ENCODE data around the gene SRGAP3.
A peak's percentile ranks its signal among the peaks of the same experiment; 100 is the strongest.

The SRGAP3 gene

DNA sequence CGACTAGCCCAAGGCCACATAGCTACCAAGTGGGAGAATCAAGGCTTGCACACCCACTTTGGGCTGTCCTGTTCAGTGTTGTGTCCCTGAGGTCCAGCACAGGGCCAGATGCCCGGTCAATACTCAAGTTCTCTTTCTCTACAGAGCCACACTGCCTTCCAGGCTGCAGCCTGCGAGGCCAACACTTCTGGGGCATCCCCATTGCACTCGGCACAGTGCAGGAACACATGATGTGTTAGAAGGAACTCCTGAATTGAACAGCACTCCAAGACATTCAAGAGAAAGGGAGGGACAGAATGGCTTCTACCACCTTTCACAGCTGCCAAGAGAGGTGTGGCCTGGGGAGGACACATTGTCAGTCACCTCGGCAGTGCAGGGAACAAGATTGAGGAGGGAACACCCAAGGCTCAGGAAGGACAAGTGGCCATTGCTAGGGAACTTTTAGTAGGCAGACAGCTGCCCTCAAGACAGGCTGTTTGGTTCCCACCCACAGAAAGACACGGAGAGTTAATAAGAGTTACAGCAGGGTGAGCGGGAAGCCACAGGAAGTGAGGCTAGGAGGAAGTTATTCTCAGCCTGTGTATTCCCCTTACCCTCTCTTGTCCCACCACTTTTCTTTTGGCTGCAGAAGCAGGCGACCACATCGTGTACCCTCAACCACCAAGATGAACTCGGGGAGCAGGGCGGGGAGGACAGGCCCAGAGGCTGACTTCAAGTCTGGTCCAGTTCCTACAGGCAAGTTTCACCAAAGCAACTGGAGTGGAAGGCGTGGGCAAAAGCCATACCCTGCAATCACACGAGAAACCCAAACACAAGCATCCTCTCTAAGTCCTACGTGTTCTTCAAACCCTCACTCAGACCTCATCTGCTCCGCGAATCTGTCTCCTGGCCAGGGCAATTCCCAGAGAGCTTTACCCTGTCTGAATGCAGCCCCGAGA lies 69.4 kb downstream of the SRGAP3 start:
- DNase-seq: peak in 4 of 58 donors; percentile 21 to 59 (median 36)

GRCh38 chr3:9178697-9179096 lies 70.7 kb downstream of the SRGAP3 start:
- DNase-seq: no peak

GRCh38 chr3:9175421-9175820 lies 74.0 kb downstream of the SRGAP3 start:
- DNase-seq: no peak

DNA sequence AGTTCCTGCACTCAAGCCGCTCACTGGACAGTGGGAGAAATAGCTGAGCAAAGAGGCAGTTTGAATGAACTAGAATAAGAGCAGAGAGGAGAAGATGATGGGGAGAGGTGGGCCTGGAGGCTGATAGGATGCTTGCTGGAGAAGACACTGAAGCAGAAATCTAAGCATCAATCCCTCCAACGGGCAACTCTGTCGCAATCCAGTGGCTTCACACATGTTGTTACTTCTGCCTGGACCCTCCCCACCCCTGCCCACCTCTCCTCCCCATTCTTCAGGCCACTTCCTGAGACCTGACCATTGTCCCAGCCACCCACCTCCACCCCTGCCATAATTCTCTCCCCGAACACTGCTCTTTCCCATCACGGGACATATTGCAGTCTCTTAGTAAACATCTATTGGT lies 76.0 kb downstream of the SRGAP3 start:
- no peak for DNase-seq

DNA sequence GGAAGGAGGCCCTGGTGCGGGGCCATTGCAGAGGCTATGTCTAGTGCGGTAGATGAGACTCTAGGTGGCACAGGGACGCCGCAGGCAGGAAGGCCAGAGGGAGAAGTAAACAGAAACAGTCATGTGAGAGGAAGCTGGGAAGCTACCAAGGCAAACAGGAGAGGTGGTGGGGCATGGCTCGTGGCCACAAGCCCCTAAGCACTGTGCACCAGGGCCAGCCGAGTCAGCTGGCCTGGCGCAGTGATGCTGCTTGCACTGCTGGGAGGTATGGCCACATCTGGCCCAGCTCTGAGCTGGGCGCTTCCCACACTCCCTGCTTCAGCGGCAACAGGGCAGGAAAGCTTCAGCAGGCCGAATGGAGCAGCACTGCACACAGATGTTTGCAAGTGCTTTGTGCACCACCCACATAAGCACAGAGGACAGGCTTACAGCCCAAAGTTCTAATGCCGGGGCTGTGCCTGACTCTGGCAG lies 76.6 kb downstream of the SRGAP3 start:
- peak in 44 of 58 donors; percentile 14 to 70 (median 38) for DNase-seq

- no peak for DNase-seq
Observed at GRCh38 chr3:9170851-9171160, 78.6 kb downstream of the SRGAP3 start.

DNA sequence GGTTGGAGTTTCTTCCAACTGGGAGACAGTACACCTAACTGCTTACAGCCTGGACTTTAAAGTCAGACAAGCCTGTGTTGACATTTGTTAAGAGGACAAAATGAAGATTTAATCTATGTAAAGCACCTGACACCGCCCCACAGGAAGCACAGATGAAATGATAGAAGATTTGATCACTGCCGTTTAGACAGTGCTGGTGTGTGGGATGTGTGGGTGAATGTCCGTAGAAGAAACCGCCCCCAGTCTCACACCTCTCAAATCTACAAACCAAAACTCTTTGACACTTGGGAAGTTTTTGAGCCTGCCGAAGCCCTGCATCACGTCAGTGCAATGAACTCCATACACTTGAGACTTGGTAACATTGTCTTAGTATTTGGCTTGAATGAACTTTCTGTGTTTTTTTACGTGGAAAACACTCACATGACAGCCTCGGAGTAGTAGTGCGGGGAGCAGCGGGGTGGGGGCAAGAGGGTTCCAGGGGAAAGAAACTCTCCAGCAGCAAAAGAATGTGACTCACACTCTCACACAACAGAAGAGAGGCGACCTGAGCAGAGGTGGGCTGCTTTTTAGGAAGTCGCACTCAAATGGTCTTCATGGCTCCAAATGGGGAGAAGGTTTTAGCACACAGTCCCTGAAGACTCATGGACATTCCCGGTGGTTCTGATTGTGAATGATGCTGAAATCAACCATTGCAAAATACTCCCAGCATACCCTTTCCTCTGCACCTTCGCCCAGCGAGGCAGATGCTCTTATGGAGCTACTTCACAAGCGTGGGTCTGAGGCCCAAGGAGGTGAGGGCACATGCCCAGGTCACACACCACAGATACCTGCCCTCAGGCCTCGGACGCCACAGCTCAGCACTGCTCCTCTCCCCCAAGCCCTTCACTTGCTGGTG lies 79.2 kb downstream of the SRGAP3 start:
- no peak for DNase-seq

- DNase-seq: no peak
Observed at GRCh38 chr3:9169326-9169725, 80.1 kb downstream of the SRGAP3 start.

GRCh38 chr3:9168241-9168741 lies 81.2 kb downstream of the SRGAP3 start:
- DNase-seq: peak in 20 of 58 donors; percentile 11 to 50 (median 24)

- DNase-seq: no peak
Observed at GRCh38 chr3:9167222-9167621, 82.2 kb downstream of the SRGAP3 start.

GRCh38 chr3:9165421-9165820 lies 84.0 kb downstream of the SRGAP3 start:
- peak in 2 of 58 donors; percentile 21 to 35 for DNase-seq

GRCh38 chr3:9163289-9163688 lies 86.2 kb downstream of the SRGAP3 start:
- DNase-seq: no peak

DNA sequence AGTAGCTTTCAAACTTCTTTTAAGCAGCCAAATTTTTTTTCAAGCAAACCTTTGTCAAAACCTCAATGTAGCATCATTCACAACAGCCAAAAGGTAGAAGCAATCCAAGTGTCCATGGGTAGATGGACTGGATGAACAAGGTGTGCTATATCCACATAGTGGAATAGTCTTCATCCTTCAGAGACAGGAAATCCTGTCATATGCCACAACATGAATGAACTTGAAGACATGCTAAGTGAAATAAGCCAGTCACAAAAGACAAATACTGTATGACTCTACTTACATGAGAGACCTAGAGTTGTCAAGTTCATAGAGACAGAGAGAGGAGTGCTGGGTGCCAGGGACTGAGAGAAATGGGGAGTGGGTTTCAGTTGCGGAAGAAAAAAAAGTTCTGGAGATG lies 87.6 kb downstream of the SRGAP3 start:
- no peak for DNase-seq

- no peak for DNase-seq
Observed at GRCh38 chr3:9161298-9161697, 88.1 kb downstream of the SRGAP3 start.

GRCh38 chr3:9158865-9159630 lies 90.4 kb downstream of the SRGAP3 start:
- no peak for DNase-seq

DNA sequence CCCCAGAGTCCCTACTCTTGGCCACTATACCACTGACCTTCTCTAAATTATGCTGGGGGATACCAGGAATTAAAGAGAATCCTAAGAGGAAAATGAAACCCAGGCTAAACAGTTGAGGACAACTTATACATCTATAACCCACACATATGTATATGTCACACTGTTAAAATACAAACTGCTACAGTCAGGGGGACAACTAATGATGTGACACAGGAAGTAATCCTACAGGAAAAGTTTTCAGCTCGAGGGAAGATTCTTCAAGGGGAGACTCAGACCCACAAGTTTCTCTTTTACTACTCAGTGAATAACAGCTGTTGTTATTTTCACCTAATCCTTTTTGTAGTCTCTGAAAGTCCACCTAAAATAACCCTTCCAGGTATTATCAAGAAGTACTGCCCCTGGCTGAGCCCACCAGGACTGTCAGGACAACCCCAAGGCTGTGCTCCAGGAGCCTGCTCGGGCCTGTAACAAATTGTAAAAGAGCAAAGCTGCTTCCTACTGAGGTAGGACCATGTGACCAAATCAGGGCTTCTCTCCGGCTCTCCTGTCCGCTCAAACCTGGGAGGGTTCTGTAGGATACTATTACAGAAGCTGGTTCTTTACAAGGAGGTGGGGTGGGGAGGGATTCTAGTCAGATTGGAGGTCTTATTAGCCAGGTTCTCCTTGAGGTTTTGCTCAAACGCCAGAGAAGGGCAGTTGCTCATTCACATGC lies 91.6 kb downstream of the SRGAP3 start:
- DNase-seq: no peak

GRCh38 chr3:9156604-9157003 lies 92.8 kb downstream of the SRGAP3 start:
- DNase-seq: no peak

- no peak for DNase-seq
Observed at GRCh38 chr3:9155028-9155427, 94.4 kb downstream of the SRGAP3 start.

- peak in 30 of 58 donors; percentile 10 to 78 (median 42) for DNase-seq
Observed at GRCh38 chr3:9153904-9154619, 95.4 kb downstream of the SRGAP3 start.

GRCh38 chr3:9151240-9151639 lies 98.2 kb downstream of the SRGAP3 start:
- no peak for DNase-seq
